SHP77 (cell line): ENCODE data around the gene OLFM3.
A peak's percentile ranks its signal among the peaks of the same experiment; 100 is the strongest.

Experiments used
- DNase-seq, 2 experiments: peaks; one replicate each; lab custom pipeline; 2025; lab: John Stamatoyannopoulos, UW

Gene OLFM3

DNA sequence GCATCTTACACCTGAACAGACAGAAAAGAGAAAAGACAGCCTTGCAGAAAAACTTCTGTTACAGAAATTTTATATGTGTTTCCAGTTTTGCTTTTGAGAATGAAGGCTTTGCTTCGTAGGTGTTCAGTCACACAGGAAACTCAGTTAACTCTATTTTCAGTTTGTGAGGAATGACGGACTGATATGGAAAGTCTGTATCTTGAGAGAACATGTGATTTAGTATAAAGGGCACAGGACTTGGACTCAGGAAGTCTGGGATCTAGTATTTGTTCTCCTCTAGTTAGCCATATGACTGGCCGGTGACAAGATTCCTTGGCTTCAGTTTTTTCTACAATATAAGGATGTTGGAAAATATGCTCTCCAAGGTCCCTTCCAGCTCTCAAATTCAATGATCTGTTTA, 149.1 kb downstream of the OLFM3 start:
- no peak for DNase-seq

DNA sequence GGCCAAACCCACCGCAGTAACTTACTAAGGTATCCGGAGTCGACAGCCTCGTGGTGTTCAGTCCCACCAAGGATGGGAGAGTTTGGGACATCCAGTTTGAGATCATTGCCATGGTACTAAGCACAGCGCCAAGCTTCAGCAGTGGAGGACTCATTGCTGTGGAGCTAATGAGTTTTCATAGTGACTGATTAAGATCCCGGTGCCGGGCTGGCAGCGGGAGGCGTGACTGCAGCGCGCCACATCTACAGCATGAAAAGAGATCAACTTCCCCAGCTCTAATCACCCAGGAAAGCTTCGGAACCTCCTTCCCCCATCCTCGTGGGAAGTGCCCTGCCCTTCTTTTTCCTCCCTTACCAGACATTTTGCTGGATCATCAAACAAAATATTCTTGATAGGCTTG, 149.9 kb downstream of the OLFM3 start:
- DNase-seq: no peak

DNA sequence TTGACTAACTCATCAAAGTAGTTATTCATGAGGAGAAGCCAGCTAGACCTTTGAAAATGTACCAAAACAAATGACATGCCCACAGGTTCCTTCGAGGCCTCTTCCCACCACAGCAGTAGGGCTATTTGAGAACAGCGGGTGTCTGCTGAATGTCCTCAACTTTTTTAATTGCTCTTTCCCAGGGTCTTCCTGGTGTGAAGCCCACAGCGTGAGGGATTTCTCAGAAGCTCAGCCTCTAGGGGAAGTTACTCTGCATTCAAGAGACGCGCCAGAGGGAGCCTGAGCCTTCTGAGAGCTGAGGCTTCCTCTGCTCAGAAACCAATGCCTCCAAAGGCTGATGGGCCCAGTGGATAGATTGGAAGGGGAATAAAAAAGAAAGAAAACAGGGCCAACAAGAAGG, 153.6 kb downstream of the OLFM3 start:
- DNase-seq: no peak

DNA sequence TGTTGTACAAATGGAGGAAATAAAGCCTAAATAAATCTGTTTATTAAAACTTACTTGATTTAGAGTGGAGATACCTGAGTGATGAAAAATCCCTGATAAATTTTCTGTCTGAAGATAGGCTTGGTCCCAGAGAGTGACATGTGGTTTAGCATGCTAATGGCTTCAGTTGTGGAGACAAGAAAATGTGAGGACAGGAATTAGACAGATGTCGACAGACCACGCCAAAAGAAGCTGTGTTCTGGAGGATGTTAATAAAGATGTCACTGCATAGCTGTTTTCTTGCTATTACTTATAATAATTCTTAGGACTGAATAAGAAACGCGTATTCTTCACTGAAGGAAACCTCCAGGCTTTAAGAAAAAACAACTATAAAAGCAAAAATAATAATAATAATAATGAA, 154.9 kb downstream of the OLFM3 start:
- DNase-seq: no peak

DNA sequence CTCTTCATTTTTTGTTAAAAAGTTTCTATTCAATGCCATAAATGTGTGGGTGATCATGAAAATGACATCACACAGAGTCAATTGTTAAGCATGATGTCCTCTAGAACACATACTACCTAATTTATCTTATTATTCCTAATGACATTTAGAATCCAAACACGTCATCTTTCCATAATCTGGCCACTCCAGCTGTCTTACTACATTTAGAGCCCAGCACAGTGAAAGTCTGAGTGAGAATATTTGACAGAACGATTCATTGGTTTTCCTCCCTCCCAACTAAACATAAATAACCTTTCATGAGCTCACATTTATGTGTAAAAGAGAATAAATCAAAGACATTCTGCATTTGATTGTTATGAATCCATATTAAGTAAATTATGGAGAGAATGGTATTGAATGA, 160.7 kb downstream of the OLFM3 start:
- no peak for DNase-seq

DNA sequence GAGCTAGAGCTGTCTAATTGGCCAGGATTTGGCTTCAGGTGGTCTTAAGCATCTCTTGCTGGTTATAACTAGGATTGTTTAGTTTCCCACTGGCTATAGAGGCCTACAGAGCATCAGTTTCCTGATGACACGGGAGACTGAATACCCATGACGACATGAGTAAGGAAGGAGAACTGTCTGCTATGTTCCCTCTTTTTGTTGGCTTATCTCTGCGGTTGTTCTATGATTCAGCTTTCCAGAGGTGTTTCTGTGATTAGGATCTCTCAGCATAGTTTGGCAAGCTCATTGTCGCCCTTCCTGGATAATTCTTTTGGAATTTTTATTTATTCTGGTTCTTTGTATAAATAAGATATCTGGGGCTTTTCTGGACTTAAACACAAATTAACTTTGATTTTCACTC, 163.4 kb downstream of the OLFM3 start:
- no peak for DNase-seq

DNA sequence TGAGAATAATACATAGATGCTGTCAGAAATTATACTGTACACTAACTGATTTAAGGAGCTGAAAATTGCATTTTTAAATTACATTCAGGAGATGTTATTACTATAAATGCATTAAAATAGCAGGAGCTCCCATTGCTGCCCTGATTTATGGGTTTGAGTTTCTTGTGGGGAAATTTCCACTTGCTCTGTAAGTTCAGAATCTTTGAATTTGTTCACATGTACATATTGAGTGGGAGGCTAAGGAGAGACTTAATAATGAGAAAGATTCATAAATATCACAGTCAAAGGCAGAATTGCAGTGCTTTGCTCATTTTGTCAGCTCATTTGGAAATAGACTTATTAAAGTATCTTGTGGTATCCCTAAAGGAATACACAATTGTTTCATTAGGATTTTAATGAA, 170.3 kb downstream of the OLFM3 start:
- DNase-seq: no peak

DNA sequence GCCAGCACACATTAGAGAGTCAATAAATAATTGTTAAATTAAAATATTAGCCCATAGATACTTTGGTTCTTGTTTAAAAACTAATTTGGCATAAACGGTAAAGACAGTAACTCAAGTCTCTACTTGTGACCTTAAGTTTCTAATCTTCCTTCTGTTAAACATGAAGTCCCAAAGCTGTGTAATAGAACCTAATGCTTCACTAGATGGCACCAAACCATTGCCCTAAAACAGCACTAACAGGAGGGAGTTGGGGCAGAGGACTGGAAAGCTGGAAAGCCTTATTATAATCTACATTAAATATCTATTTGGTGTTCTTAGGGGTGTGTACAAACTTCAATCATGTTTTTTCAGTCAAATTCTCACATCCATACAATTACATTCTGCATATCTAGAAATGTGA, 176.7 kb downstream of the OLFM3 start:
- DNase-seq: peak; percentile 10 to 27

DNA sequence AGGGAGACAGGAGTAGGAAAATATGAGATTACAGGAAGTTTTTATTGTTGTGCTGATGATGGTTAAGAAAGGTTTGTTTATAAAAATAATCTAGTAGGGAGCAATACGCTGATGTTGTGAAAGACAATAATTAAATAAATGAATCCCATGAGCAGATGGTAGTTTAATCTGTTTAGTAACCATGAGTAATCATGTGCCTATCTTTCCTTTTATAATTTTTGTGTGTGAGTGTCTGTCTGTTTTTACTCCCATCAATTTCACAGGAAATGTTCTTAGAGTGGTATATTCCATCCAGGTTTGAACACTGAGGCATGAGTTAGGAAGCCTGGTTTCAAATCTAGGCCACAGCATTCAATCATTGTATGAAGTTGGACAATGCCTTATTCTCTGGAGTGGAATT, 180.5 kb downstream of the OLFM3 start:
- no peak for DNase-seq

DNA sequence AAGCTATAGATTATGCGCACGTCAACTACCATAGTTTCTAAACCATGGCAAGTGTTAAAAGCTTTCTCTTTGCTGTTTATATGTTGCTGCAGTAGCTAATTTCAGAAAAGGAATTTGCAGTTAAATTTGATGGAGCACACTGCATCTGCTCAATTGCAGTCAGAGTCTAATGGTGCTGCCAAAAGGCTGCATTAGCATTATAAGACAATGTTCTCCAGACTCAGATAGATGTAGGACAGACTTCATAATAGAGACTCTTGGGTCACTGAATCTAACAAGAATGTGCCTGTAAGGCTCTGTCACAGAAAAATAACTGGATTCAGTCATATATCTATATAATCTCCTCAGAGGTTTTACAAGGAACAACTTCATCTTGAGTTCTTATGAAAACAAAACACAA, 198.3 kb downstream of the OLFM3 start:
- no peak for DNase-seq

DNA sequence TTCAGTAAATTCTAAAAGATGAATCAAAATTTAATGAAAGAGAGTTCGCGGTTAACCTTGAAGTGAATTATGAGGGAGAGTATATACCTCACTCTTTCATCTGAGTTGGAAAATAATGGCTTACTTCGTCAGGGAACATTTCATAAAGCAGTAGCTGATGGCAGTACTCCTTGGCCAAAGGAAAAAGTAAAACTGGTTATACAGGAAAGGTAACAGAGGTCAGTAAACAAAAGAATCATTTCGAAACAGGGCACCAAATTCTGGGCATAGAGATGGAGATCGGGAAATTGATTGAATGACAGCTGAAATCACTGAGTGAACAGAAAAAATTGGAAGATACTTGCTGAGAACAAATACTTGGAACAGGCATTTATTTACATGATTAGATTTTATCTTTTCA, 199.0 kb downstream of the OLFM3 start:
- no peak for DNase-seq

DNA sequence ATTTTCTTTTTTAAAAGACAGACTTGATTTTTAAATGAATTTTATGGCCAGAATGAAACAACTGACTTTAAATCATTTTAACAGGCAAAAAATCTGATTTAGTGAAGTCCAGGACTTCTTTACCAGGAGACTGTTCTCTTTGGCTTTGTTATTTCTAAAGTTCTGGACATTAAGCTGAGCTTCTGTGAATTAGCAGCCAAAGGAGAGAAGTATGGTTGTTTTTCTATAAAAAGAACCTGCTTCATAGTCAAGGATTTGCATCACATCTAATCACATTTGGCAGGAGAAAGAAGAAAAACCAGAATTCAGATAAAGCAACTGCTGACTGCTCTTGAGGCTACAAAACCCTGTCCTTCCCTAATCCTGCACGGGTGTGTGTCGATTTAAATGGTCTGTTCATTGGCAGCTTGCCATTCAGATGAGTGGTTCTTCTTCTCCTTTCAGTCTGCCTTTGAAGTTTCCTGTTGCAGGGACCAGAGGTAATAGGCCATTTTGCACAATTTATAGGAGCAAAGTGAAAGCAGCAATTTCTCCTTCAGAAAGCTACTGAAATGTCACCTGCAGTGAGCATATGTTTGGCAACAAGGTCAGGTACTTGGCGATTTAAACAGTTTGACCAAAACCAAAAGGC, 215.4 kb downstream of the OLFM3 start:
- DNase-seq: peak; percentile 76 to 82

DNA sequence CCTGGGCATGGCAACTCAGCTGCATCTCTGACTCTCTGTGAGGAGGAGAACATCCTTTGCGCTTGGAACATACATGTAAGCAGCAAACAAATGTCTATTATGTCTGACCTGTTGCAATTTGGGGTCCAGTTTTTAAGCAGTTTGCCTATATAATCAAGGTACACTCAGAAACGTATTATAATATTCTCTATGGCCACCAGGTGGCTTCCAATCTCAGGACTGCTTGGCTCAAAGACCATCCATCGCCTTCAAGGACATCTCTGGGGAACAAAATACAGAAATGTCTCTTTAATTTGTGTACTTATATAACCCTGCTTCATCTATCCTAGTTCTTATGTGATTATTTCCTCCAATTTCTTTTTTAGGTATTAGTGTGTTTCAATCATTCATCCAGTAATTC, 227.2 kb downstream of the OLFM3 start:
- peak; percentile 25 to 36 for DNase-seq

DNA sequence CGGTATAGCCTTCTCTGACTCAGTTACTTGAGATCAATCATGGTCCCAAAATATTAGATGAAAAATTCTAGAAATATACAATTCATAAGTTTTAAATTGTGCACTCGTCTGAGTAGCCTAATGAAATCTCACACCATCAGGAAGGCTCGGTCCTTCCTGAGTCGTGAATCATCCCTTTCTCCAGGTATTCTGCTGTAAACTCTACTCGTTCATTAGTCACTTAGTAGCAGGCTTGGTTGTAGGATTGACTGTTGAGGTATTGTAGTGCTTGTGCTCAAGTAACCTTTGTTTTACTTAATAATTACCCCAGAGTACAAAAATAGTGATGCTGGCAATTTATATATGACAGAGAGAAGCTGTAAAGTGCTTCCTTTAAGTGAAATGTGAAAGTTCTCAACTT, 238.7 kb downstream of the OLFM3 start:
- DNase-seq: no peak

DNA sequence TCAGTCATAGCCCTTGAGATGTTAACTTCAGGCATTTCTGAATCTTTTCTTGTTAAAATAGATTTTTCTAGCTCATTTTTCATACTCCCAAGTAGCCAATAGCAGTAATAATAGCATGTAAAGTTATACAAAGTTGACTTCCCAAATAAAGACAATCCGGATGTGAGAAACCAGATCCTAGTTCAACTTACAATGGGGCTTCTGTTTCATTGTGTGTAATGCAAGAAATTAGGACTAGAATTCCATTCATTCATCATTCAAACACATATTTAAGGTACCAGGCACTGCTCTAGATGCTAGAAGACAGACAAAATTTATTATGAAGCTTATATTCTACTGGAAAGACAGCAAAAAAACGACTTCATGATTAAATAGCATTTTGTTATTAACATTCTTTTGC, 240.3 kb downstream of the OLFM3 start:
- no peak for DNase-seq
